ENCODE measurements around the gene TSHR.

GRCh38 chr14:81170829-81171195 lies 215.4 kb downstream of the TSHR start:
- TF ChIP-seq CTCF (IDR thresholded peaks at IDR 0.05; ENCODE audit: insufficient read depth, low read depth, low read length) (no peak), EZH2 (IDR thresholded peaks at IDR 0.05; ENCODE audit: insufficient read depth, low read length) (no peak)

Measured in astrocyte (in vitro differentiated cells and primary cell).